NB4 (cell line): ENCODE results near the gene GIT2.

Experiments used
- CTCF ChIP-seq: IDR thresholded peaks from one replicate; pipeline ENCODE4 v1.5.1; 2012; ENCODE audit warnings: low read depth, low read length
- MAX ChIP-seq: IDR thresholded peaks from 2 replicates; pipeline ENCODE4 v1.6.1; 2011; ENCODE audit warnings: low read depth, low read length
- MYC ChIP-seq: IDR thresholded peaks from 2 replicates; pipeline ENCODE4 v1.6.1; 2011; ENCODE audit warnings: low read depth, low read length
- POLR2A ChIP-seq: IDR thresholded peaks from 2 replicates; pipeline ENCODE4 v1.6.1; 2011; ENCODE audit warnings: mild to moderate bottlenecking; ENCODE audit not compliant: insufficient read length; ENCODE audit errors: extremely low read depth

- TF ChIP-seq POLR2A (no peak), CTCF (no peak), MYC (no peak), MAX (no peak)
These were observed 58.8 kb downstream of the GIT2 start for GRCh38 chr12:109937371-109937770.
